HuH-7.5 (cell line): ENCODE results near the gene ILRUN.
"Not testable (repeated sequence)": the region's sequence is repeated elsewhere in the genome, so short reads cannot be mapped to it uniquely, and the experiment has no call there.

ENCODE experiments used
- DNase-seq: peaks from one replicate; pipeline ENCODE4 v3.0.0; 2011; ENCODE audit warnings: low spot score

The ILRUN gene

DNA sequence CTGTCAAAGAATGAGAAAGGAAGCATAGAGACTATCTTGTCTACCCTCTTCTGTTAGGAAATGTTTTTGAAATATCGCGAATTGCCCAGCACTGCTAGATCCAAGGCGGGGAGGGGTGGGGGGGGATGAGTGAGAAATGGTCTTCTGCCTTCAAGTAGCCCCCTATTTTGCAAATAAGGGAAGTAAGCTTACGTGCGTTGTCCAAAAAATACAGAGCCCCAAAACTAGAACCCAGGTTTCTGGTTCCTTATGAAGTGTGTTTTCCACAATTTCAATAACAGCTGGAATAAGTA is 923 bp upstream of the ILRUN start:
- DNase-seq = no peak

DNA sequence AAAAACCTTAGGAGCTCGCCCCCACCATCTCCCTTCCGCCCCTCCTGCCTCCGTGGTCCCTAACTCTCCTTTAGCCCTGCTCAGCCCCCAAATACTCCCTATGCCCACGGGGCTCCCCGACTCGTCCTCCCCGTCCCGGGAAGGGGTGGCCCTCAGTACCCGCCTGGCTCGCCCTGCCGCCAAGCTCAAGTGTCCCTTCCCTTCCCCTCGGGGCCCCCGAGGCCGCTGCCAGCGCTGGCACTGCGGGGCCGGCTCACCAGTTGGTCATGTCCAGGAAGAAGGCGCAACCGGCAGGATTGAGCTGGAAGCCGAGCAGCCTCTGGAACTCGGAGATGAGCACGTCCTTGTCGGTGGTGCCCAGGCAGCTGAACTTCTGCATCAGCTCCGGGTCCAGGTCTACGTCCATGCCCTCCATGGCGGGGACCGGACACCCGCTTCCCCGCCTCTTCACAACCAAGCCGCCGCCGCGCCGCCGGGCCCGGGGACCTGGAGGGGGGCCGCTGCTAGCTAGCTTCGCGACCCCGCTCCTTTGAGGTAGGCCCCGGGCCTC is 303 bp downstream of the ILRUN start:
- DNase-seq = no peak

DNA sequence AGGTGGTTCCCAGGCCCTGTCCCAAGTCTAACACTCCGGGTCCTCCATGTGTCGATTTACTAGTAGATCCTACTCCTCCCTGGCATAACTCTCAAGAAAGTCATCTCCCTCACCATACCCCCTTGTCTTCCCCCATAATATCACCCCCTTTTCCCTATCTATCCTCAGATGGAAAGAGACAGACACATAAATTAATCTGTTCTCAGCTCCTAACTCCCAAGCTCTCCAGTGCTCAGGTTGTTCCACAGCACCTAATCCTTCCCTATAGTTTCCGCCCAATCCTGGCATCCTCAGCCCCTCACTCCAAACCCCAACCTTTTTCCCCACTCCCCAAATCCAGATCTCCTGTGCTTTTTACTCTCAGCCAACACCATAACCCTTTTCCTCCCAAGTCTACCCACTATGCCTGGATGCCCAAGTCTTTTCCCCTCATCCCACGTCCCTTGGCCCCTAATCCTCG is 808 bp downstream of the ILRUN start:
- no peak for DNase-seq

DNA sequence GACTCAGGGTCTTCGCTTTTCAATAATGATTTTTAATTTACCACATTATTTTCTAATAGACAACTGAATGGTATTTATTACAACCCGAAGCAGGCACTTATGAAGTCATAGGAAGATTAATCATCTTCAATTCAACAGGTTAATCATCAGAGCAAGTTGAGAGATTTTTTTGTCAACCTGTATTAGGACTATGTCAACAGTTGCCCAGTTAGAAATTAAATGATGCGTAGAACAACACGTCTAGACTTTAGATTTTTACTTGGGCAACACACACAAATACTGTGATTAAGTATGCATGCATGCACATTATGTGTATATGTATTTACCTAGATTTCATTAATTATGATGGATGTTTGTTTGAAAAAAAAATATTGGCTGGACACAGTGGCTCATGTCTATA is 4.3 kb downstream of the ILRUN start:
- DNase-seq = no peak

DNA sequence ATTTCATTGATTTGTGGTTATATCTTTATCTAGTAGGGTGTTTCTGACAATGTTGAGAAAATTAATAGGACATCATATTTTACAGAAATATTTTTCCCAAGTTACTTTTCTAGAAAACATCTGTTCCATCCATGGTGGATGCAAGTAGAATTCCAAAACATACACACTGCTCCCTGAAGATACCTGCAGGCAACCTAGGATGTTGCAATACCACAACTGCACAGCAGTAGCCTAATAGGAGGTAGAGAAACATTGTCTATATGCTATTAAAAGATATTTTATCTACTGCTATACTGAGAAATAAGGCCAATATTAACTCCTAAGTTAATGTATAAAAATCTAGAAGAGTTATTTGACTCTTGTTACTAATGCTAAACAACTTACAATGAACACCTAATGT is 6.8 kb downstream of the ILRUN start:
- DNase-seq = no peak

DNA sequence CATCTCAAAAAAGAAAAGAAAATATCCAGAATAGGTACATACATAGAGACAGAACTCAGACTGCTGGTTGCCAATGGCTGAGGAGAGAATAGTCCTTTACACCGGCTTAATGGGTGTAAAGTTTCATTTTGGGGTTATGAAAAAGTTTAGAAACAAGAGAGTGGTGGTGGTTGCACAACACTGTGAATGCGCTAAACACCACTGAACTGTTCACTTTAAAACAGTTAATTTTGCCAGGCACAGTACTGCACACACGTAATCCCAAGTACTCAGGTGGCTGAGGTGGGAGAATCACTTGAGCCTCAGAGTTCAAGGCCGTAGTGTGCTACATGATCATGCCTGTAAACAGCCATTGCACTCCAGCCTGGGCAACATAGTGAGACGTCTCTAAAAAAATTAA is 7.6 kb downstream of the ILRUN start:
- no peak for DNase-seq

DNA sequence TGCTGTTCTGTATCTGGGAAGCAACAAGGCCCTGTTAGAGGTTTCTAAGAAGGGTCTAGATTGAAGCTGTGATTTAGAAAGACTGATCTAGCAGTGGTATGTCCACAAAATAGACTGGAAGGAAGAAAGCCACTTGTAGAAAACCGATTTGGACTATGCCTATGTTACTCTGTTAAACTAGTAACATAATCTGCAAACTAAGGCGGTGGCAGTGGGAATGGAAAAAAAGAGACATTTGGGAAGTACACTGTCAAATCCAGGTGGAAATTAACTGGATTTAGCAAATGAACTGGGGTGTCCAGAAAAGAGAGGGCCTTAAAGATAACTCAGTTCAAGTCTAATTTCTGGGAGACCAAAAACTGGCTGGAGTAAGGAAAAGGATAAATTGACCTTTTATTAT is 11.6 kb downstream of the ILRUN start:
- no peak for DNase-seq

DNA sequence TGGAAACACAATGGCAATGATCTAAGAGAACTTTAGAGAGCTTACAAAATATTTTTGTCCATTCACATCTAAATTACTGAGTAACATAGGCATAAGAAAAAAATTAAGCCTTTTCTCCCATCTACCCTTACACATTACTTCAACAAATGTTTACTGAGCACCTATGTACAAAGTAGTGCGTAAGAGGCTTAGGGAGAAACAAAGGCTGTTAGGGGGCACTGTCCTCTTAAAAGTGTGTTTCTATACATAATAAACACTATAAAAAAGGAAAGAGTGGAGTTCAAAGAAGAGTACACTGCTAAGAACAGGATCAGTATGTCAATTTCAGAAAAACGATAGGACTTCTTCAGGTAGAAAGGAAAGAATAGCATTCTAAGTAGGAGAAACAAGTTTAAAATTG is 12.2 kb downstream of the ILRUN start:
- DNase-seq = no peak

DNA sequence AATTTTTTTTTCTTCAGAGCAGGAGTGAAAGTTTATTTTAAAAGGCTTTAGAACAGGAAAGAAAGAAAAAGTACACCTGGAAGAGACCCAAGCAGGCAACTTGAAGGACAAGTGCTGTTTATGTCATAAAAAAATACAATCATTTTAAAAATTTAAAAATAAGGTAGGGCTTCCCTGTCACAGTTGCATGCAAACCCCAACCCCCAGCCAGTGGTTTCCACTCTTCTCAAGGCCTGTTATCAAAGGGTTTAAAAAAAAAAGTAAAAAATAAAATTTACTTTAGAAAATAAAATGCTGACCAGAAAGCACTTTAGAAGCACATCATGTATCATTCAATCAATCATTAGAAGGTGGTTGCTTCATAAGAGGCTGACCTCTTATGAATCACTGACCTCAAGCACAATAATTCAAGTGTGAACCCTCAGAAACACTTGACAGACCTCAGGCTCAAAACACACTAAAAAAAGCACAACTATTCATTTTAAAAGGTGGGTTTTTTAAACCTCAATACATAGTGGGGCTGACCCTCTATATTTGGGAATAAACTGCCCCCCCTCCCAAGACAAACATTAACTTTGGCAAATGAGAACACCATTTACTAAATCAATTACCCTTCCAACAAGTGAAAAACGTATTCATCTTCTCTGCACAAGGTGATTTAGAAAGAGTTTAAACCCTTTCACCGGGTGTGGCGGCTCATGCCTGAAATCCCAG is 15.6 kb downstream of the ILRUN start:
- DNase-seq = no peak

DNA sequence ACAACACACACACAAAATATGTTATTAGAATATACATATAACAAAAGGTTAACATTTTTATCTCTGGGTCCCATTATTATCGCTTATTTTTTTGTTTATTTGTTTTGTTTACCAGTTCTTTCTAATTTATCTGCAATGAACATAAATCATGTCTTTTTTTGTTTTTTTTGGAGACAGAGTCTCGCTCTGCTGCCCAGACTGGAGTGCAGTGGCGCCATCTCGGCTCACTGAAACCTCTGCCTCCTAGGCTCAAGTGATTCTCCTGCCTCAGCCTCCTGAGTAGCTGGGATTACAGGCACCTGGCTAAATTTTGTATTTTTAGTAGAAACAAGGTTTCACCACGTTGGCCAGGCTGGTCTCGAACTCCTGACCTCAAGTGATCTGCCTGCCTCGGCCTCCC is 16.3 kb downstream of the ILRUN start:
- DNase-seq = not testable (repeated sequence)

DNA sequence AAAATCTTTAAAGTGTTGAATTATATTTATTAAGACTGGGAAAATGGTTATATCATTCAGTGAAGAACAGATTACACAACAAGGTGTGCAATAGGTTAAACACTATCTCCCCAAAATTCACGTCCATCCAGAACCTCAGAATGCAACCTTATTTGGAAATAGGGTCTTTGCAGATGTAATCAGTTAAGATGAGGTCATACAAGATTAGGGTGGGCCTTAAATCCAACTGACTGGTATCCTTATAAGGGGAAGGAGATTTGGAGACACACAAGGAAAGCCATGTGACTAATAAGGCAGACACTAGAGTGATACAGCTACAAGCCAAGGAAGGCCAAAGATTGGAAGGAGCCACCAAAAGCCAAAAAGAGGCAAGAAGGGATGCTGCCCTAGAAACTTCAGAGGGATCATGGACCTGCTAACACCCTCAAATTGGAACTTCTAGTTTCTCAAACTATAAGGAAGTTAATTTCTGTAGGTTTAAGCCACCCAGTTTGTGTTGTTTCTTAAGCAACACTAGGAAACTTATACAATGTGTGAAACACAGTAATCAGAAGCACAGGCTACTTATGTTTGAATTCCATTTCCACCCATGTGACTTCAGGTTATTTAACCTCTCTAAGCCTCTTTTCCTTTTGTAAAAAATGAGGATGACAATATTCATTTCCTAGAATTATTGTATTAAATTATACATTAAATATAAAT is 16.9 kb downstream of the ILRUN start:
- DNase-seq = no peak

DNA sequence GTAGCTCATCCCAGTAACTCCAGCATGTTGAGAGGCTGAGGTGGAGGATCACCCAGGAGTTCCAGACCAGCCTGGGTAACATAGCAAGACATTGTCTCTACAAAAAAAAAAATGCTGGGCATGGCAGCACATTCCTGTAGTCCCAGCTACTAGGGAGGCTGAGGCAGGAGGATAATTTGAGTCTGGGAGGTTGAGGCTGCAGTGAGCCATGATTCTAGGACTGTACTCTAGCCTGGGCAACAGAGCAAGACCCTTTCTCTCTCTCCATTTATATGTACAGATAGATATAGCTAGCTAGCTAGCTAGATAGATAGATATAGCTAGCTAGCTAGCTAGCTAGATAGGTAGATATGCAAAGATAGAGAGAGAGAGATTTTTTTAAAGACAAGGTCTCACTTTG is 20.4 kb downstream of the ILRUN start:
- DNase-seq = no peak

DNA sequence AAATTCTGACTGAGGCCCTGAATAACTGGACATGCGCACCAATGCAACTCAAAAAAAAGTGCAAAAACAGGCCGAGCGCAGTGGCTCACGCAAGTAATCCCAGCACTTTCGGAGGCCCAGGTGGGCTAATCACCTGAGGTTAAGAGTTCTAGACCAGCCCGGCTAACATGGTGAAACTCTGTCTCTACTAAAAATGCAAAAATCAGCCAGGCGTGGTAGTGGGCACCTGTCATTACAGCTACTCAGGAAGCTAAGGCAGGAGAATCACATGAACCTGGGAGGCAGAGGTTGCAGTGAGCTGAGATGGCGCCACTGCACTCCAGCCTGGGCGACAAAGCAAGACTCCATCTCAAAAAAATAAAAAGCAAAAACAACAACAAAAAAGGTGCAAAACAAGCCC is 21.6 kb downstream of the ILRUN start:
- not testable (repeated sequence) for DNase-seq

DNA sequence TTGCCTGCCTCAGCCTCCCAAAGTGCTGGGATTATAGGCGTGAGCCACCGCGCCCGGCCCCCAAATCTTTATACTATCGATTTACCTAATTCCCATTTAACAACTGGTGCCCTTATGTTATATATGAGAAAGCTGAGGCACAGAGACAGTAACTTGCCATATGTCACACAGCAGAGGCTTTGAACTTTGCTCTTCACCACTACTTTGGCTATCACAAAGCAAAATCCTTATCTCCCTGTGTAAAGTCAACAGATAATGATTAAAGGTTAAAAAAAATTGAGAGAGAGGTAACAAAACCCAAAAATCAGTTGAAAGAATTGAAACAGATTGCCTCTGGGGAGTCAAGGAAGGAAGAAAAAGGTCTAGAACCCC is 22.3 kb downstream of the ILRUN start:
- no peak for DNase-seq

DNA sequence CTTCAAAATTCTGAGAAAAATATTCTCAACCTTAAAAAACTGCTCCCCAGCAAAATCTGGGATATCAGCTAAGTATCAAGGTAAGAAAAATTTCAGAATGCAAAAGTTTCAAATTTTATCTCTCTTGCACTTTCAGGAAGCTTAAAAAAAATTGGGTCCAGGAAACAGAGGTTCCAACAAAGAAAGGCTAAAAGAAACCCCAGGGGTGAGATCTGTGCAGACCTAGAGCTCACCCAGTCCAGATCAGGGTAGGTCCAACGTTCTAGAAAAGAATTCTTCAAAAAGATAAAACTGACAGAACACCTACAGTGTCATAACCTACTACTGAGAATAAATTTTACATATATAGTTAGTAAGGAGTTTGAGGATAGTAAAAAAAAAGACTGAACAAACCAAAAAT is 23.5 kb downstream of the ILRUN start:
- no peak for DNase-seq

DNA sequence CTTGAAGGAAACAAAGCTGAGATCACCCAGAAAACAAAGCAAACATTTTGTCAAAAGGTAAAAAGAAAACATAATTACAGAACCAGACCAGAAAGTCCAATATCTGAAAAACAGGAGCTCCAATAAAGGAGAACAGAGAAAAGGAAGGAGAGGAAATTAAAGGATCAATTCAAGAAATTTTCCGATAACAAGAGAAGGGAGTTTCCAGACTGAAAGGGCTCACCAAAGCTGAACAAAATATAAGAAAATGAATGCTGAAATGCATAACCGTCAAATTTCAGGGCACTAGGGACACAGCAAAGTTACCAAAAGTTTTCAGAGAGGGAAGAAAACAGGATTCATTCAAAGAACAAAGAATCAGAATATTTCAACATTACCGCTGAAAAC is 23.9 kb downstream of the ILRUN start:
- no peak for DNase-seq

DNA sequence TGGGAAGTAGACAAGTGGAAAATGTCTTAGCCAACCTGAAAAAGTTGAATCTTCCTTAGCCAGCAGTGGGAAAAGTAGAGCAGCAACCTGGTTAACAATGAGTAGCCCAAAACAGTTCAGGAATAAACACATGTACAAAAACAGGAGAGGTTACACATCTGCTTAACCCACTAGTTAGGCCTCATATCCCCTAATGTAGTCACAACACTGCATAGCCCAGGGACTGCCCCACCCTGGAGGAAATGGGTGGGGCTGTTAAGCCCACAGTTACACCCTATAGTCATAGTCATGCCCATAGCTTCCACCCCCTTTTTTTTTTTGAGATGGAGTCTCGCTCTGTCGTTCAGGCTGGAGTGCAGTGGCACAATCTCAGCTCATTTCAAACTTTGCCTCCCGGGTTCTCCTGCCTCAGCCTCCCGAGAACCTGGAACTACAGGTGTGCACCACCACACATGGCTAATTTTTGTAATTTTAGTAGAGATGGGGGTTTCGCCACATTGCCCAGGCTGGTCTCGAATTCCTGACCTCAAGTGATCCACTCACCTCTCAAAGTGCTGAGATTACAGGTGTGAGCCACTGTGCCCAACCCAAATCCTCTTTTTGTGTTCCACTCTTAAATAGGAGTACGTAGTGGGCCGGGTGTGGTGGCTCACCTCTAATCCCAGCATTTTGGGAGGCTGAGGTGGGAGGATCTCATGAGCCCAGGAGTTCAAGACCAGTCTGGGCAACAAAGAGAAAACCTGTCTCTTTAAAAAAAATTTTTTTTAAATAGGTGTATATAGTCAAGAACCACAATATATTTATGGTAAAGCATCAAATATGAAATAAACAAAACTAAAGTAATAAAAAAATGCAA is 24.5 kb downstream of the ILRUN start:
- no peak for DNase-seq

DNA sequence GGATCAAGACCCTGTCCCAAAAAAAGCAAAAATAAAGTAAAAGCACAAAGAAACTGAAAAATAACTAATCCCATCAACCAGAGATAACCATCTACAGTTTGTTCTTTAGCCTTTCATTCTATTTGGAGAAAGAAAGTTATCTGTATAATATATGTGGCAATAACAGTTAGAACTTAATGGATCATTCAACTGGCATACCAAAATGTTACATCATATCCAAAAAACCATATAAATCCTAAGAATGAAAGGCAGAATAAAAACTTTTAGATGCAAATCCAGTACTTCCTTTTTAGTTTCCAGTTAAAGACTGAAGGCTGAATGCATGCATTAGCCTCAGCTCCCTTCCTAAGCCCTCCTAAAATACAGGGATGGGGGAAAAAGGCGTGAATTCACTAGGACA is 25.2 kb downstream of the ILRUN start:
- no peak for DNase-seq

DNA sequence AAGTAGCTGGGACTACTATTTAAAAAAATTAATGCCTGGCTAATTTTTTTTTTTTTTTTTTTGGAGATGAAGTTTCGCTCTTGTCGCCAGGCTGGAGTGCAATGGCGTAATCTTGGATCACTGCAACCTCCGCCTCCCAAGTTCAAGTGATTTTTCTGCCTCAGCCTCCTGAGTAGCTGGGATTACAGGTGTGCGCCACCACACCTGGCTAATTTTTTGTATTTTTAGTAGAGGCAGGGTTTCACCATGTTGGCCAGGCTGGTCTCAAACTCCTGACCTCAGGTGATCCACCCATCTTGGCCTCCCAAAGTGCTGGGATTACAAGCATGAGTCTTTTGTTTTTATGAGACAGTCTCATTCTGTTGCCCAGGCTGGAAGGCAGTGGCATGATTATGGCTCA is 27.8 kb downstream of the ILRUN start:
- not testable (repeated sequence) for DNase-seq

DNA sequence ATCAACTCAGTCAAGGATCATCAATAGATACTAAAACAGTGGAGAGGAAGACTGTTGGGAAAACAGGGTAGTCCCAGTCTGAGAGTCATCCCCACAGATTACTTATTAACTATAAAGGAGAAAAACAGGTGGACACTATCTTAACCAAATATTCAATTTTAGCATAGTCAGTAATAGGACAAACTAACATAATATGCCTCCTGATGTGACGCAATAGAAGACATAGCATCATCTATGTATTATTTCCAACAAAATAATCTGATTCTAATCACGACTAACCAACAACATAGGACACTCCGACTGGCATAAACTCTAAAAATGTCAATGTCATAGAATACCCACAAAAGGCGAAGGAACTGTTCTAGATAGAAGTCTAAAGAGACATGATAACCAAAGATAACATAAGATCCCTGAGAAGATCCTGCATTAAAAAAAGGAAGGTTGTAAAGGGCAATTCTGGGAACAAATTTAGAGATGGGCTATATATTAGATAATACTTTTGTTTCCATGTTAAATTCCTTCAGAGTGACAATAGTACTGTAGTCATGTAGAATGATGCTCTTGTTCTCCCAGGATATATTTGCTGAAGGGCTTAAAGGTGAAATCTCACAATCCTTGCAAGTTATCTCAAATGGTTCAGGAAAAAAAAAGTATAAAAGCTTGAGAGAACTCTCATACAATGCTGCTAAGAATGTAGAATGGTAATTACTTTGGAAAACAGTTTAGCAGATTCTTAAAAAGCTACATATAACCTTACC is 28.9 kb downstream of the ILRUN start:
- no peak for DNase-seq

DNA sequence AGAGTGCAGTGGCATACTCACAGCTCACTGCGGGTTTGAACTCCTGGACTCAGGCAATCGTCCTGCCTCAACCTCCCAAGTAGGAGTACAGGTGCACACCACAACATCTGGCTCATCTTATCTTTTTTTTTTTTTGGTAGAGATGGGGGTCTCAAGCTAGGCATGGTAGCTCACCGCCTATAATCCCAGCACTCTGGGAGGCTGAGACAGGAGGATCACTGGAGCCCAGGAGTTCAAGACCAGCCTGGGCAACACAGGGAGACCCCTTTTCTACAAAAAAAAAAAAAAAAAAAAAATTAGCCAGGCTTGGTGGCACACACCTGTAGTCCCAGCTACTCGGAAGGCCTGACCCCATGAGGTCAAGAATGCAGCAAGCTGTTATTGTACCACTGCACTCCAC is 31.5 kb downstream of the ILRUN start:
- DNase-seq = no peak

DNA sequence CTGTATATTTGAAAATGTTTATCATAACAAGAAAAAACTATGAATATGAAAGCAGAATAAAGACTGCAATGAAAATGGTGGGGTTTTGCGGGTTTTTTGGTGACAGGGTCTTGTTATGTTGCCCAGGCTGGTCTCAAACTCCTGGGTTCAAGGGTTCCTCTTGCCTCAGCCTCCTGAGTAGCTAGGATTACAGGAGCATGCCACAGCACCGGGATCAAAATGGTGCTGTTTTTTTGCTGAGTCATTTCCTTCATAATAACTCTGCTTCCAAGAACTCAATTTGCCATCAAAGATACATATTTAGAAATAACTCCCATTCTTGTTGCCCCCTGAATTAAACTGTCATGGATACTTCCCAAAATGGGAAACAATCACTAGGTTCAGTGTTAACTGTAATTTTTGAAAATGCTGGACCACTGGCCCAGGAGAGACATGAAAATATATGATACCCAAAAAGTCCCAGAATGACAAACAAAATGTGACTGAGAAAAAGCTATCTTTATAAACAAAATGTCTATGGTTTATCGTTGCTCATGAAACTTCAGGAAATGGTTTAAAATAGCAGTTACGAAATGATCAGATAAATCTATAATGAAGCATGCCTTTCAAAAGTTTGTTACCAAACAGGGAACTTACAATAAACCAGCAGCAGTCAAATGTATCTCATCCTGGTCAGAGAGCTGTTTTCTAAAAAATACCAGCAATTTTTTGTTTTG is 32.2 kb downstream of the ILRUN start:
- DNase-seq = no peak
